COR-L47 (cell line): Measurements from ENCODE around the gene MPHOSPH6.
"Not testable (repeated sequence)": the region's sequence is repeated elsewhere in the genome, so short reads cannot be mapped to it uniquely, and the experiment has no call there.

Source experiments
- DNase-seq: peaks from one replicate; lab custom pipeline; 2025; lab: John Stamatoyannopoulos, UW

Gene MPHOSPH6

GRCh38 chr16:82118749-82119148, 51.3 kb downstream of the MPHOSPH6 start:
- DNase-seq = no peak

DNA sequence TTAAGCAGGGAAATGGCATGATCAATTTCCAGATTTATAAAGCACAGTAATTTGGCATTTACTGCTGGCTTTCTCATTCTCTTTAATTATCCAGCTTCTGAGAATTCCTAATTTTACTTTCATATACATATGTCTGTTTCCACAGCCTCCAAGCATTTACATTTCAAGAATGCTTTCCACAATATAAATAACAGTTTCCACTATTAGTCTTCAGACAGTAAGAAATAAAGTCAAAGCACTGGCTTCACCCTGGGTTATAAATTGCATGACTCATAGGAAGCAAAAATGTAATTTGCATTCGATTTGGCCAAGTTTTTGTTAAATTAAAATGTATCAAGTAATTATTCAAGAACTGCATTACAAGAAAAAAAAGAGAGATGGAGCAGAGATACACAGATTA, 53.5 kb downstream of the MPHOSPH6 start:
- DNase-seq = no peak

GRCh38 chr16:82113741-82114140, 56.3 kb downstream of the MPHOSPH6 start:
- DNase-seq = no peak

GRCh38 chr16:82111944-82112343, 58.1 kb downstream of the MPHOSPH6 start:
- DNase-seq = no peak

GRCh38 chr16:82109266-82109665, 60.8 kb downstream of the MPHOSPH6 start:
- not testable (repeated sequence) for DNase-seq

- DNase-seq = no peak
Measured at GRCh38 chr16:82108774-82109173, 61.2 kb downstream of the MPHOSPH6 start.

- DNase-seq = no peak
Measured at GRCh38 chr16:82108100-82108499, 61.9 kb downstream of the MPHOSPH6 start.

DNA sequence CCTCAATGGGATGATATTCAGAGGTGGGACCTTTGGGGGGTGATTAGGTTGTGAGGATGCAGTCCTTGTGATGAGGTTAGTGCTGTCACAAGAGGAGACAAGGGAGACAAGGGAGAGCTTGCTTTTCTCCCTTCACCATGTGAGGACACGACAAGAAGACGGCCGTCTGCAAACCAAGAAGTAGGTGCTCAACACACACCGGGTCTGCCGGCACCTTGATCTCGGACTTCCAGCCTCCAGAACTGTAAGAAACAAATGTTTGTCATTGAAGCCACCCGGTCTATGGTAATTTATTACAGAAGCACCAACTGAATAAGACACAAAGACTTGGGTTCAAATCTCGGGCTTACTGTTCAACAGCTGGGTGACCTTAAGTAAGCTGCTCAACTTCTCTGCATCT, 64.9 kb downstream of the MPHOSPH6 start:
- DNase-seq = no peak
